Measurements from ENCODE around the gene ALDH5A1. TPM values are rescaled to one million over a fixed set of nuclear protein-coding genes. Genes with fewer than 3 reads are reported as not detected.
"Not testable (repeated sequence)": the region's sequence is repeated elsewhere in the genome, so short reads cannot be mapped to it uniquely, and the experiment has no call there.

Gene ALDH5A1
- total RNA-seq, 4 donors from 2014 or later, result 10.9 to 16.5 (median 14.3) TPM

DNA sequence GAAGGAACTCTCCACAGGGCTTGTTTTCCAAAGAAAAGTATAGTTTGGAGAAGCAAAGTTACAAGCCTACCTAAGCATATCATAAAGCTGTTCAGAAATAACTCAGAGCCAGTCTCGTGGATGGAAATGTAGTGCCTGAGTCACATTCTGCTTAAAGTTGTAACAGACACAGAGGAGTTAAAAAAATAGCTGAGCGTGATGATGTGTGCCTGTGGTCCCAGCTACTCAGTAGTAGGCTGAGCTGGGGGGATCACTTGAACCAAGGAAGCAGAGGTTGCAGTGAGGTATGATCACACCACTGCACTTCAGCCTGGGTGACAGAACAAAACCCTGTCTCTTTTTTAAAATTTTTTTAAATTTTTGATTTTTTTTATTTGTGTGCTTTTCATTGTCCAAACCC, 6.6 kb downstream of the ALDH5A1 start:
- TF ChIP-seq, protein P1, sequence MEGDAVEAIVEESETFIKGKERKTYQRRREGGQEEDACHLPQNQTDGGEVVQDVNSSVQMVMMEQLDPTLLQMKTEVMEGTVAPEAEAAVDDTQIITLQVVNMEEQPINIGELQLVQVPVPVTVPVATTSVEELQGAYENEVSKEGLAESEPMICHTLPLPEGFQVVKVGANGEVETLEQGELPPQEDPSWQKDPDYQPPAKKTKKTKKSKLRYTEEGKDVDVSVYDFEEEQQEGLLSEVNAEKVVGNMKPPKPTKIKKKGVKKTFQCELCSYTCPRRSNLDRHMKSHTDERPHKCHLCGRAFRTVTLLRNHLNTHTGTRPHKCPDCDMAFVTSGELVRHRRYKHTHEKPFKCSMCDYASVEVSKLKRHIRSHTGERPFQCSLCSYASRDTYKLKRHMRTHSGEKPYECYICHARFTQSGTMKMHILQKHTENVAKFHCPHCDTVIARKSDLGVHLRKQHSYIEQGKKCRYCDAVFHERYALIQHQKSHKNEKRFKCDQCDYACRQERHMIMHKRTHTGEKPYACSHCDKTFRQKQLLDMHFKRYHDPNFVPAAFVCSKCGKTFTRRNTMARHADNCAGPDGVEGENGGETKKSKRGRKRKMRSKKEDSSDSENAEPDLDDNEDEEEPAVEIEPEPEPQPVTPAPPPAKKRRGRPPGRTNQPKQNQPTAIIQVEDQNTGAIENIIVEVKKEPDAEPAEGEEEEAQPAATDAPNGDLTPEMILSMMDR (IDR thresholded peaks at IDR 0.05), result no peak
- TF ChIP-seq POLR2A (IDR thresholded peaks at IDR 0.05), result no peak
- intact Hi-C loops (cut with DNase I; ENCODE audit: low total_unique reads), result no loop called here
- 78 to 87% methylated on average over 2 of the region's 2 CpGs for WGBS, 2 donors
- DNase-seq (ENCODE audit: low spot score in 2 of 2), result peak in 1 of 2 donors; percentile 2
- no peak overlapping the region for H3K4me3 ChIP-seq (ENCODE audit: low read depth, poor library complexity, severe bottlenecking)

DNA sequence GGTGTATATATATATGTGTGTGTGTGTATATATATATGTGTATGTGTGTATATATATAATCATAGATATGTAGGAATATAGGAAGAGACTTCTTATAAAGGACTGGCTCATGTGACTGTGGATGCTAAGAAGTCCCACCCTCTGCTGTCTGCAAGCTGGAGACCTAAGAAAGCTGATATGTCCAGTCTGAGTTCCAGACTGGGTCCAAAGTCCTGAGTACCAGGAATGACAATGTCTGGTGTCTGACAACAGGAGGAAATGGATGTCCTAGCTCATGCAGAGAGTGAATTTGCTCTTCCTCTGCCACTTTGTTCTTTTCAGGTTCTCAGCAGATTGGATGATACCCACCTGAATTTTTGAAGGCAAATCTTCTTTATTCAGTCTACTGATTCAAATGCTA, 7.1 kb downstream of the ALDH5A1 start:
- no peak for TF ChIP-seq POLR2A (IDR thresholded peaks at IDR 0.05)
- TF ChIP-seq, protein P1 (IDR thresholded peaks at IDR 0.05), result no peak
- intact Hi-C loops (cut with DNase I; ENCODE audit: low total_unique reads), result no loop called here
- no peak overlapping the region for H3K4me3 ChIP-seq (ENCODE audit: low read depth, poor library complexity, severe bottlenecking)
- peak in 1 of 2 donors; percentile 5 for DNase-seq (ENCODE audit: low spot score in 2 of 2)

DNA sequence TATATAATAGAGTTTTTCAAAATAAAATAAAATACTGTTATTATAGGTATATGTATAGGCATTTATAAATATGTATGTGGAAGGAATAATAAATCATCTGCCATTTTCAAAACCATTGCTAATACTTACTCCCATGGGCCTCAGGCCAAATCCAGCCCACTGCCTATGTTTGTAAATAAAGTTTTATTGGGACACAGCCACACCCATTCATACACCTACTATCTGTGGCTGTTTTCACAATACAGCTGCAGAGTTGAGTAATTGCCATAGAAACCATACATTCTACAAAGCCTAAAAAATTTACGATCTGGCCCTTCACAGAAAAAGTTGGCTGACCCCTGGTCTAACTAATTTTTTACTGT, 9.5 kb downstream of the ALDH5A1 start:
- DNase-seq (ENCODE audit: low spot score in 2 of 2), result peak in 1 of 2 donors; percentile 18
- intact Hi-C loops (cut with DNase I; ENCODE audit: low total_unique reads), result no loop called here
- TF ChIP-seq, protein P1 (IDR thresholded peaks at IDR 0.05), result no peak
- no peak for TF ChIP-seq POLR2A (IDR thresholded peaks at IDR 0.05)
- H3K4me3 ChIP-seq (ENCODE audit: low read depth, poor library complexity, severe bottlenecking), result no peak overlapping the region
- WGBS, 2 donors, result 86 to 98% methylated on average over 1 of the region's 1 CpG

DNA sequence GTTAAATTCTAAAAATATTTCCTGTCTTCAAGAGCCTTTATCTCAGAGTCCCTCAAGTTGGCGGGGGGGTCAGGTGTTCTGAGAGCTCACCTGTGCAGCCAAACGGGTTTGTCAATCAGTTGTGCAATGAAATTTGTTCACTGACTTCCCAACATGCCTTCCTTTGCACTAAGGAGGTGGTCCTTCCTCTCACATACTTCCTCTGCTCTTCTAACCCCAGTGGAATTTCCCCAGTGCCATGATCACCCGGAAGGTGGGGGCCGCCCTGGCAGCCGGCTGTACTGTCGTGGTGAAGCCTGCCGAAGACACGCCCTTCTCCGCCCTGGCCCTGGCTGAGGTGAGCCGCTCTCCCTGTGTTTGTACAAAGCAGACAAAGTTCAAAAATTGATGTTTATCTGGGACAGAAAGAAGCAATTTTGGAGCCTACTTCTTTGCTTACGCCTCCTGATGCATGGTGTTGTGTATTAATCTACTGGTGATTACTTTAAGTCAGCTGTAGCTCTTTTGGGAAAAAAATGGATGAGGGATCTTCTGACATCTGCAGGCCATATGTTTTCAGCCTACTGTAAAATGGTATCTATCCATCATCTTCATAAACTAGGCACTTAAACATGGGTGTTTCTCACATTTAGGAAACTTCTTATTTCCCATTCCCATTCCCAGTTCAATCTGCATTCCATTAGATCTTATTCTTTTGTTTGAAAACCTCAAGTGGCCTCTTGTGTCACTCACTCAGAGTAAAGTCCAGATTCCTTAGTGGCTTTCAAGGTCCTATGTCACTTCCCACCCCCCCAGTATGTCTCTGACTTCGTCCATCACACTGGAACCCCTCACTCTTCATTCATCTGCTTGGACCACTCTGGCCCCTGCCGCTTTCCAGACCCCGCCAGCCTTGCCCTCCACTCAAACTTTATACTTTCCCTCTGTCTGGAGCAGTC, 10.1 kb downstream of the ALDH5A1 start:
- TF ChIP-seq POLR2A (IDR thresholded peaks at IDR 0.05), result no peak
- TF ChIP-seq, protein P1 (IDR thresholded peaks at IDR 0.05), result no peak
- 76 to 87% methylated on average over 14 of the region's 14 CpGs for WGBS, 2 donors
- intact Hi-C loops (cut with DNase I; ENCODE audit: low total_unique reads), result no loop called here
- no peak overlapping the region for H3K4me3 ChIP-seq (ENCODE audit: low read depth, poor library complexity, severe bottlenecking)
- DNase-seq (ENCODE audit: low spot score in 2 of 2), result peak in 1 of 2 donors; percentile 80

DNA sequence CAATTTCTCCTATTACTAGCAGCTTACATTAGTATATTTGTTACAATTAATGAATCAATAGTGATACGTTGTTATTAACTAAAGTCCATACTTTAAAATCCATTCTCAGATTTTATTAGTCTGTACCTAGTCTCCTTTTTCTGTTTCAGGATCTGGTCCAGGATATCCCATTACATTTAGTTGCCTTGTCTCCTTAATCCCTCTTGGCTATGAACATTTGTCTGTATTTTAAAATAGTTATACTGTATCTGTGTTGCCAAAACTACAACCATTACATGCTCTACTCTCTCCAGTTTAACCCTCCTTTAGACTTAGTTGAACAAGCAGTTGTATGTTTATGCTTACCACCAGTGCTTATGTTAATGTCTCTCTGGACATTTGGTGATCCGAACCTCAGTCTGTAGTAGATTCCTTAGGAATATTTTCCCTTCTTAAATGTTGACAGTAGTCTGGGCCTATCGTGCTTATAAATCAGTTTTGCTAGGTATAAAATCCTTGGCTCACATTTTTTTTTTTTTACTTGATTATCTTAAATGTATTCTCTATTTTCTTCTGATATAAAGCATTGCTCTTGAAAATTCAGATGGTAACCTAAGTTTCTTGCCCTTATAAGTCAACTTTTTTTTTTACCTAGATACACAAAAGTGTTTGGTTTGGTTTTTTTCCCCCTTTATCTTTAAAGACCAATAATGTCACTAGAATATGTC, 12.2 kb downstream of the ALDH5A1 start:
- intact Hi-C loops (cut with DNase I; ENCODE audit: low total_unique reads), result no loop called here
- TF ChIP-seq, protein P1 (IDR thresholded peaks at IDR 0.05), result no peak
- TF ChIP-seq POLR2A (IDR thresholded peaks at IDR 0.05), result no peak
- no peak for DNase-seq (ENCODE audit: low spot score in 2 of 2)
- H3K4me3 ChIP-seq (ENCODE audit: low read depth, poor library complexity, severe bottlenecking), result no peak overlapping the region
- 93 to 98% methylated on average over 3 of the region's 3 CpGs for WGBS, 2 donors

DNA sequence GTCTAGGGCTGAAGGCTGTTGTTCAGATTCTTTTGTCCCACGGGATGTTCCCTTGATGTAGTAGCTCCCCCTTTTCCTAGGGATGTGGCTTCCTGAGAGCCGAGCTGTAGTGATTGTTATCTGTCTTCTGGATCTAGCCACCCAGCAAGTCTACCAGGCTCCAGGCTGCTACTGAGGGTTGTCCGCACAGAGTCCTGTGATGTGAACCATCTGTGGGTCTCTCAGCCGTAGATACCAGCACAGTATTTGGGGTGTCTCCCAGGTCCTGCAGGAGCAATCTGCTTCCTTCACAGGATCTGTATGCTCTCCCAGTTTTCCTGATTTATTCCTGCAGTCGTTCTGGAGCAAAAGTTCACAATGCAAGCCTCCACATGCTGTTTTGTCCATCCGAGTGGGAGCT, 17.2 kb downstream of the ALDH5A1 start:
- H3K4me3 ChIP-seq (ENCODE audit: low read depth, poor library complexity, severe bottlenecking); intact Hi-C loops (cut with DNase I; ENCODE audit: low total_unique reads); DNase-seq (ENCODE audit: low spot score in 2 of 2): not testable (repeated sequence)
- 78 to 79% methylated on average over 6 of the region's 6 CpGs for WGBS, 2 donors

Data from lower leg skin (tissue), 4 donors.